Right atrium auricular region (tissue), 2 donors: Measurements from ENCODE around the gene ETV6. TPM values are rescaled to one million over a fixed set of nuclear protein-coding genes. Genes with fewer than 3 reads are reported as not detected.

Experiments used
- DNase-seq: peaks from one replicate; pipeline ENCODE4 v3.0.0-alpha.2; 2019; ENCODE audit warnings: low spot score
- H3K27ac ChIP-seq, 2 donors: fragments of 200-600 bp; sonication (generic); 1 replicate in 1 of 2; 2 replicates in 1 of 2; pipeline ENCODE4 v1.5.1; 2016 to 2019
- H3K27me3 ChIP-seq, 2 donors: fragments of 200-600 bp; sonication (generic); one replicate each; pipeline versions ENCODE4 v1.5.1 to v1.6.0; 2017 to 2019
- H3K36me3 ChIP-seq: fragments of 200-600 bp; sonication (generic); one replicate; pipeline ENCODE4 v1.5.1; 2016
- H3K4me1 ChIP-seq, 2 donors: fragments of 200-600 bp; sonication (generic); one replicate each; pipeline versions ENCODE4 v1.5.1 to v1.6.0; 2017 to 2019
- H3K4me3 ChIP-seq, 2 donors: fragments of 200-600 bp; sonication (generic); 1 replicate in 1 of 2; 2 replicates in 1 of 2; pipeline ENCODE4 v1.5.1; 2017 to 2019; ENCODE audit warnings: mild to moderate bottlenecking in 1 of 2, moderate library complexity in 1 of 2
- H3K9me3 ChIP-seq, 2 donors: fragments of 200-600 bp; sonication (generic); one replicate each; pipeline ENCODE4 v1.5.1; 2019
- total RNA-seq, 2 donors: library from RNA; depleted of rRNA; stranded (reverse); fragments of >200 nt; gene quantifications; one replicate each; pipeline ENCODE4 v1.1.0, GENCODE V29; 2016
- TF ChIP-seq, protein P1 (sequence below), 2 donors: fragments of 200-600 bp; sonication (generic); IDR thresholded peaks; one replicate each; pipeline ENCODE4 v1.5.1; 2019; ENCODE audit warnings: antibody characterized with exemption in 2 of 2

ETV6 gene
- total RNA-seq, 2 donors from 2014 or later: 6.7 TPM

DNA sequence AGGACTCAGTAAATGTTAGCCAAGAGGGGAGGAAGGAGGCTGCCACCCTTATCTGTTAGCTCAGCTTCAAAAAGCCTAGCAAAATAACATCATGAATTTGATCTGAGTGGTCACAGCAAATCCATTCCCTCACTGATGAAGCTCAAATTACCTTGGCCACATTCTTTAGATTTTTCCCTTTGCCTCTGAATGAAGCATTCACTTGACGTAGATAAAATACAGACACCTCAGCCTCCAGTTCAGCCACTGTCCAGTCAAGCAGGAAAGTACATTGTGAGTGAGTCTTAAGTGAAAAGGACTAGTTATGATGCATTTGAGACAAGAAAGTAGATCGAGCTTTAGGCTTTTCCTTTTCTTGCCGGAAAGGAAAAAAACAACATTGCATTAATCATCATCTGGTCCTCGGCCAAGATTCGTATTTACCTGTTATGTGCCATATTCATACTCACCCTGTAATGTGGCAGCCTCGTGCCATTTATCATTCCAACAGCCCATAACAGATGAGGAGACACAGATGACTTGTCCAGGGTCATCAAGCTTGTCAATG is 146.5 kb downstream of the ETV6 start:
- peaks cover 0 to 48% of the 10 kb centered on the region in 2 donors for H3K4me1 ChIP-seq
- H3K27me3 ChIP-seq: no peaks in the 10 kb centered on the region
- DNase-seq: no peak
- H3K9me3 ChIP-seq: no peaks in the 10 kb centered on the region
- H3K4me3 ChIP-seq: no peak overlapping the region
- no peak overlapping the region for H3K27ac ChIP-seq
- H3K36me3 ChIP-seq: no peaks in the 10 kb centered on the region
- TF ChIP-seq, protein P1, sequence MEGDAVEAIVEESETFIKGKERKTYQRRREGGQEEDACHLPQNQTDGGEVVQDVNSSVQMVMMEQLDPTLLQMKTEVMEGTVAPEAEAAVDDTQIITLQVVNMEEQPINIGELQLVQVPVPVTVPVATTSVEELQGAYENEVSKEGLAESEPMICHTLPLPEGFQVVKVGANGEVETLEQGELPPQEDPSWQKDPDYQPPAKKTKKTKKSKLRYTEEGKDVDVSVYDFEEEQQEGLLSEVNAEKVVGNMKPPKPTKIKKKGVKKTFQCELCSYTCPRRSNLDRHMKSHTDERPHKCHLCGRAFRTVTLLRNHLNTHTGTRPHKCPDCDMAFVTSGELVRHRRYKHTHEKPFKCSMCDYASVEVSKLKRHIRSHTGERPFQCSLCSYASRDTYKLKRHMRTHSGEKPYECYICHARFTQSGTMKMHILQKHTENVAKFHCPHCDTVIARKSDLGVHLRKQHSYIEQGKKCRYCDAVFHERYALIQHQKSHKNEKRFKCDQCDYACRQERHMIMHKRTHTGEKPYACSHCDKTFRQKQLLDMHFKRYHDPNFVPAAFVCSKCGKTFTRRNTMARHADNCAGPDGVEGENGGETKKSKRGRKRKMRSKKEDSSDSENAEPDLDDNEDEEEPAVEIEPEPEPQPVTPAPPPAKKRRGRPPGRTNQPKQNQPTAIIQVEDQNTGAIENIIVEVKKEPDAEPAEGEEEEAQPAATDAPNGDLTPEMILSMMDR (IDR thresholded peaks at IDR 0.05): no peak

DNA sequence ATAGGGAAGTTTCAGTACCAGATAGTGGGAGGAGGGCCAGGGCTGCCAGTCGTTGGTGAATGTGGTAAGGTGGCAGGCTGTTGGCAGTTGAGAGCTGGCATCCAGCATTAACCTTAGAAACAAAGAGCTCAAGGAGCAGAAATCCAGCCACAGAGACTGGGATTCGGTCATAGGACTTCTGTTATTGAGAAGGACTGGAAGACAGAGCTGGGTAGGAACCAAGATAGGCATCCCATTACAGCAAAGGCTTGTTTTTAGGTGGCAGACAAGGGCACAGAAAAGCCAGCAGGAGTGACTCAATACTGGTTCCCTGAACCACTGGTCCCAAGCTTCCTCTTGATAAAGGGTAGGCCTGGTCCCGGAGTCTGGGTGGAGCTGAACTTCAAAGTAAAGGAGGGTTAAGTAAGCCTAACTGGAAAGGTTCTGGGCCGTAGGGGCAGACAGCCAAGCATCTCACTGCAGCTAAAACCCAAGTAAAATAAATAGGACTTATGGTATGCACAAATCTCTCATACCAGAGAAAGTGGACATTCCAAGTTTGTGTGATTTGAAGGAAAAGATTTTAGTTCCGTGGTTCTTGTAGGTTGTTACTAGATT is 147.9 kb downstream of the ETV6 start:
- TF ChIP-seq, protein P1 (IDR thresholded peaks at IDR 0.05): no peak
- Histone ChIP-seq H3K4me1 (peaks cover 0 to 45% of the 10 kb centered on the region in 2 donors), H3K36me3 (no peaks in the 10 kb centered on the region), H3K9me3 (no peaks in the 10 kb centered on the region), H3K27me3 (no peaks in the 10 kb centered on the region), H3K27ac (peak overlapping the region in 1 of 2 donors; percentile 1), H3K4me3 (no peak overlapping the region)
- no peak for DNase-seq

DNA sequence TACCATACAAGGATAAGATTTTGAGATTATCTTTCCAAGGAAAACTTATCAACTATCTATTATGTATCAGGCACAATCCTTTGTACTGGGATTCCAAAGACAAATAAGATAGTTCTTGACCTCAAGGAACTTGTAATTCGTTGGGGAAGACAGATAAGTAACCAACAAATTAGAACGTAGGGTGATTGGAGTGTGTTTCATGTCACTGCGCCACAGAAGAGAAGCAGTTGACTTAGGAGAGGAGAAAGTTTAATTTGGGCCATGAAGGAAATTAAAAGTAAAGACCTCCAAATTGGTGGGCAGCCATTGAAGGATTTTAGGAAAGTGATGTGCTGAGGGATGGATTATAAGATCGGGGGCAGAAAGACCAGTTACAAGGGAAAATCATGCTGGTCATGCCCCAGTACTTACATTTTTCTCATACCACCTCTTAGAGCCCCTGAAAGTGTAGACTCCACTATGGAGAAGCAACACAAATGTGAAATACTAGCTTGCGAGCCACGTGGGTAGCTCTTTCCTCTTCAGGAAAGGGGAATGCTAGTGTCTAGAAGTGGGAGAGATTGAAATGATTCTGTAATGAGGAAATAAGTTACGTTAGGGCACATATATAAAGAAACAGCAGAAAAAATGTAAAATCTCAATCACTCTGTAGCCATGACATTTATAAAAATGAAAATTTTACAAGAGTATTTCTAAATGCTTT is 148.7 kb downstream of the ETV6 start:
- no peaks in the 10 kb centered on the region for H3K9me3 ChIP-seq
- no peak overlapping the region for H3K4me3 ChIP-seq
- H3K36me3 ChIP-seq: no peaks in the 10 kb centered on the region
- H3K27ac ChIP-seq: no peak overlapping the region
- peaks cover 0 to 43% of the 10 kb centered on the region in 2 donors for H3K4me1 ChIP-seq
- TF ChIP-seq, protein P1 (IDR thresholded peaks at IDR 0.05): no peak
- H3K27me3 ChIP-seq: no peaks in the 10 kb centered on the region
- no peak for DNase-seq

DNA sequence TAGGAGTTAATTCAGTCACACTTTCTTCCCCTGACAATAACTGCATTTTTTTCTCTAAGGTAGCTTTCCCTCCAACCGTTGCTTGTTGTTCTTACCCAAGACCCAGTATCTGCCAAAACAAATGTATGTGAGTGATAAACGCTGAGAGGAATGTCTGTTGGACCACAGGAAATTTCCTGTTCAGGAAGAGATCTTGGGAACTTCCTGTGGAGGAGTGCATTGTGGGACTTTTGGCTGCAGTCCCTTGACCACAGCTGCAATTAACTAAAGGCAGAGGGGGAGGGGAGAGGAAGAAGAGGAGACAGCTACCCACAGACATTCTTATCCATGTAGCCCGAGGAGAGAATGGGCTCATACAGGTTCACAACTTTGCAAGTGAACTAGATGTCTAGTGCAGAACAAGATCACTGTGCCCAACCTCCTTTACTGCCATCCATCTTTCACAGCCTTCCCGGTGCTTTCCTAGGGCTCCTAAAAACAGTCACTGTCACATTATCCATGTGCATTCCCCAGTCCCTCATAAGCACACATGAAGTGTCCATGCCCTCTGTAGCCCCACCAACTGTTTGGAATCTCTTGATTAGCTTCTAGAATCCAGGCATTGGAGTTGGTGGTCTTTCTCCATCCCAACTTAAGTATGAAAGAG is 149.5 kb downstream of the ETV6 start:
- Histone ChIP-seq H3K9me3 (no peaks in the 10 kb centered on the region), H3K36me3 (no peaks in the 10 kb centered on the region), H3K4me3 (no peak overlapping the region), H3K27ac (no peak overlapping the region), H3K27me3 (no peaks in the 10 kb centered on the region), H3K4me1 (peaks cover 0 to 35% of the 10 kb centered on the region in 2 donors)
- no peak for DNase-seq
- TF ChIP-seq, protein P1 (IDR thresholded peaks at IDR 0.05): no peak

DNA sequence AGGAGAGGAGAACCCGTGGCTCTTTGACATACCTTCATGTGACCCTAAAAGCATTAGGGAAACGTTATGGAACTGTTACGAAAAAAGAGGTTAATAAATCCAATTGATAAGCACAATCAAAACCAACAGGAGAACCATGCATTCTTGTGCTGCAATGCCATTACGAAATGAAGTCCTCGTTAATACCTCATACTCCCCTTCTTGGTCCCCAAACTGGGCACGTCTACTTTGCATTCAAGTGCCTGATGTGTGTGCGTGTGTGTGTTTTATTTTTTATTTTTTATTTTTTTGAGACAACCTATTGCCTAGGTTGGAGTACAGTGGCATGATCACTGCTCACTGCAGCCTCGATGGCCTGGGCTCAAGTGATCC is 150.0 kb downstream of the ETV6 start:
- Histone ChIP-seq H3K4me3 (no peak overlapping the region), H3K27me3 (no peaks in the 10 kb centered on the region), H3K9me3 (no peaks in the 10 kb centered on the region), H3K27ac (no peak overlapping the region), H3K4me1 (peaks cover 0 to 30% of the 10 kb centered on the region in 2 donors), H3K36me3 (no peaks in the 10 kb centered on the region)
- no peak for DNase-seq
- TF ChIP-seq, protein P1 (IDR thresholded peaks at IDR 0.05): no peak
